ENCODE measurements around the gene USH1C.

- no peak for TF ChIP-seq EZH2 (IDR thresholded peaks at IDR 0.05)
- no peak for TF ChIP-seq POLR2AphosphoS5 (IDR thresholded peaks at IDR 0.05; ENCODE audit: borderline replicate concordance, low read depth, low read length)
Observed at GRCh38 chr11:17538054-17538453, 6.2 kb downstream of the USH1C start.
